Mesothelial cell of epicardium (in vitro differentiated cells): Measurements from ENCODE around the gene CFI. TPM values are rescaled to one million over a fixed set of nuclear protein-coding genes. Genes with fewer than 3 reads are reported as not detected.

Experiments
- DNase-seq, 2 experiments: peaks; one replicate each; pipeline ENCODE4 v3.0.0; 2021; ENCODE audit warnings: low spot score in 2 of 2; ENCODE audit not compliant: unreplicated experiment in 2 of 2
- H3K27ac Mint-ChIP-seq: 2 replicates; pipeline ENCODE4 v1.8.0; 2021; ENCODE audit warnings: mixed read lengths
- H3K27me3 Mint-ChIP-seq: 2 replicates; pipeline ENCODE4 v1.8.0; 2021; ENCODE audit warnings: low read depth, mixed read lengths
- H3K36me3 Mint-ChIP-seq: 2 replicates; pipeline ENCODE4 v1.8.0; 2021; ENCODE audit warnings: mixed read lengths
- H3K4me1 Mint-ChIP-seq: 2 replicates; pipeline ENCODE4 v1.8.0; 2021; ENCODE audit warnings: mixed read lengths
- H3K4me3 Mint-ChIP-seq: 2 replicates; pipeline ENCODE4 v1.8.0; 2021; ENCODE audit warnings: mild to moderate bottlenecking, moderate library complexity, mixed read lengths
- H3K9me3 Mint-ChIP-seq: 2 replicates; pipeline ENCODE4 v1.8.0; 2021; ENCODE audit warnings: mixed read lengths
- total RNA-seq: library from RNA; stranded (reverse); gene quantifications from 3 replicates; pipeline ENCODE4 v1.2.1, GENCODE V29; 2021
- TF ChIP-seq, protein P1 (sequence below): fragments of 200-600 bp; sonication (generic); IDR thresholded peaks from one replicate; pipeline ENCODE4 v1.5.0; 2021; ENCODE audit warnings: antibody characterized with exemption; ENCODE audit not compliant: unreplicated experiment

Gene CFI
- total RNA-seq, 1 donor from 2014 or later: 506 TPM

- Mint-ChIP-seq H3K27ac (no peak overlapping the region), H3K36me3 (peaks cover 56% of the 10 kb centered on the region), H3K4me1 (no peaks in the 10 kb centered on the region)
Observed at GRCh38 chr4:109691411-109691920, 110.3 kb downstream of the CFI start.

More at GRCh38 chr4:109691411-109691920, 110.3 kb downstream of the CFI start:
- Mint-ChIP-seq H3K27me3 (no peaks in the 10 kb centered on the region), H3K4me3 (no peak overlapping the region), H3K9me3 (no peaks in the 10 kb centered on the region)
- TF ChIP-seq, protein P1, sequence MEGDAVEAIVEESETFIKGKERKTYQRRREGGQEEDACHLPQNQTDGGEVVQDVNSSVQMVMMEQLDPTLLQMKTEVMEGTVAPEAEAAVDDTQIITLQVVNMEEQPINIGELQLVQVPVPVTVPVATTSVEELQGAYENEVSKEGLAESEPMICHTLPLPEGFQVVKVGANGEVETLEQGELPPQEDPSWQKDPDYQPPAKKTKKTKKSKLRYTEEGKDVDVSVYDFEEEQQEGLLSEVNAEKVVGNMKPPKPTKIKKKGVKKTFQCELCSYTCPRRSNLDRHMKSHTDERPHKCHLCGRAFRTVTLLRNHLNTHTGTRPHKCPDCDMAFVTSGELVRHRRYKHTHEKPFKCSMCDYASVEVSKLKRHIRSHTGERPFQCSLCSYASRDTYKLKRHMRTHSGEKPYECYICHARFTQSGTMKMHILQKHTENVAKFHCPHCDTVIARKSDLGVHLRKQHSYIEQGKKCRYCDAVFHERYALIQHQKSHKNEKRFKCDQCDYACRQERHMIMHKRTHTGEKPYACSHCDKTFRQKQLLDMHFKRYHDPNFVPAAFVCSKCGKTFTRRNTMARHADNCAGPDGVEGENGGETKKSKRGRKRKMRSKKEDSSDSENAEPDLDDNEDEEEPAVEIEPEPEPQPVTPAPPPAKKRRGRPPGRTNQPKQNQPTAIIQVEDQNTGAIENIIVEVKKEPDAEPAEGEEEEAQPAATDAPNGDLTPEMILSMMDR: no peak
- no peak for DNase-seq

Other genes starting within 250 kb of the CFI start
- gene MCUB, start 241.8 kb downstream of the CFI start, total RNA-seq: 1.9 to 3.9 TPM (median 3.0 TPM) in 3 replicates
- 36.7 to 38.2 TPM (median 37.3 TPM) in 3 replicates for gene CASP6, start 98.6 kb downstream of the CFI start, total RNA-seq
- gene PLA2G12A, start 71.9 kb downstream of the CFI start, total RNA-seq: 49.7 to 53.8 TPM (median 51.0 TPM) in 3 replicates
- gene GAR1, start 13.8 kb upstream of the CFI start, total RNA-seq: 25.6 to 29.5 TPM (median 27.8 TPM) in 3 replicates
- gene RRH, start 26.0 kb upstream of the CFI start, total RNA-seq: 0.29 to 0.45 TPM (median 0.40 TPM) in 3 replicates
- gene LRIT3, start 46.1 kb upstream of the CFI start, total RNA-seq: 0.14 to 0.29 TPM (median 0.16 TPM) in 3 replicates
- 1.0 to 2.0 TPM (median 1.3 TPM) in 3 replicates for gene EGF, start 110.9 kb upstream of the CFI start, total RNA-seq